Measurements from ENCODE around the gene PHACTR3.

DNA sequence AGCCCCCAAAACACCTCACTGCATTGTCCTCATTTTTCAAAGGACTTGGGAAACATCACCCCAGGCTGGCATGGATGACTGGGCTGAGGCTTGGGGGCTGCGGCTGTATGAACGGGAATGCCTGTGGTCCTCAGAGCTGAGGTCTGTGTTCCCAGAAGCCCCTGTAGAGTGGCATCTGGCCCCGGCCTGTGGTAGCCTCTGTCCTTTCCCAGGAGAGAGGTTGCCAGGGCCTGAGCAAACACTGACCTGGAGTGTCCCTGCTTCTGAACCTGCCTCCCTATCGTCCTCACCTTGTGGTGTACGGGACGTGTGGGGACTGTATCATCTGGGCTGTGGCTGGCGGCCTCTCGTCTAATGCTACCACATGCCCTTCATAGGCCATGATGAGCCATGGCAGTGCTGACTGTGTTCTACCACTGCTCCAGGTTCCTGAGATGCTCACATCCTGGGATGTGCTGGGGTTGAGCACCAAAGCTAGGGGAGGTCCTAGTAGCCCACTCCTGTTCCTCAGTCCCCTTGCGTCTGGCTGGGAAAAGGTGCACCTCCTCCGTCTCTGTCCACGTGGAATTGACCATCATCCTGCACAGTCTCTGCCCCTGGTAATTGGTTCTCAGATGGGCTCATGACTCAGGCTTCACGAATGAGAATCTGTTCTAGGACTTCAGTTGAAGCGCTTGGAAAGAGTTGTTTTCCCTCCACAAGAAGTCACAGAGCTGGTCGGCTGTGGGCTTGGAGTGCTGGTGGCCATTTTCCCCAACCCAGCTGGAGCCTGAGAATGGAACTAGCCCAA, 27.6 kb downstream of the PHACTR3 start:
- TF ChIP-seq, protein P1, sequence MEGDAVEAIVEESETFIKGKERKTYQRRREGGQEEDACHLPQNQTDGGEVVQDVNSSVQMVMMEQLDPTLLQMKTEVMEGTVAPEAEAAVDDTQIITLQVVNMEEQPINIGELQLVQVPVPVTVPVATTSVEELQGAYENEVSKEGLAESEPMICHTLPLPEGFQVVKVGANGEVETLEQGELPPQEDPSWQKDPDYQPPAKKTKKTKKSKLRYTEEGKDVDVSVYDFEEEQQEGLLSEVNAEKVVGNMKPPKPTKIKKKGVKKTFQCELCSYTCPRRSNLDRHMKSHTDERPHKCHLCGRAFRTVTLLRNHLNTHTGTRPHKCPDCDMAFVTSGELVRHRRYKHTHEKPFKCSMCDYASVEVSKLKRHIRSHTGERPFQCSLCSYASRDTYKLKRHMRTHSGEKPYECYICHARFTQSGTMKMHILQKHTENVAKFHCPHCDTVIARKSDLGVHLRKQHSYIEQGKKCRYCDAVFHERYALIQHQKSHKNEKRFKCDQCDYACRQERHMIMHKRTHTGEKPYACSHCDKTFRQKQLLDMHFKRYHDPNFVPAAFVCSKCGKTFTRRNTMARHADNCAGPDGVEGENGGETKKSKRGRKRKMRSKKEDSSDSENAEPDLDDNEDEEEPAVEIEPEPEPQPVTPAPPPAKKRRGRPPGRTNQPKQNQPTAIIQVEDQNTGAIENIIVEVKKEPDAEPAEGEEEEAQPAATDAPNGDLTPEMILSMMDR (IDR thresholded peaks at IDR 0.05): no peak
- TF ChIP-seq EZH2 (IDR thresholded peaks at IDR 0.05) (no peak), EZH2phosphoT487 (IDR thresholded peaks at IDR 0.05) (no peak)

Measured in neural progenitor cell (in vitro differentiated cells).